Measurements from ENCODE around the gene ZNF692. TPM values are rescaled to one million over a fixed set of nuclear protein-coding genes. Genes with fewer than 3 reads are reported as not detected.
"Not testable (repeated sequence)": the region's sequence is repeated elsewhere in the genome, so short reads cannot be mapped to it uniquely, and the experiment has no call there.

The ZNF692 gene
- polyA plus RNA-seq, 1 experiment: 19.5 TPM

DNA sequence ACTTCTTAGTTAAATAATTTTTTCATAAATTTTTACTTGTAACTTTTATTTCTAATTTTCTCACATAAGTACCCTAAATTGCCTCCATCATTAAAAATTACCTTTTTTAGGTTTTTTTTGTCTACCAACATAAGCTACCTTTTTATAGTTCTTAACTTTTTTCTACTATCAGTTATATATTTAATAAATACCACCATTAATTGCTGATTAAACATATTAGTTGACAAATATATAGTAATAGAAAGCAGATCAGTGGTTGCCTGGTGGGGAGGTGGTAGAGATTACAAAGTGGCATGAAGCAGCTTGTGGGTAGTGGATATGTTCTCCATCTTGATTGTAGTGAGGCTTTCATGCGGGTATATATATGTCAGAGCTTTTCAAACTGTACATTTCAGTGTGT is 27.0 kb downstream of the ZNF692 start:
- POLR2A ChIA-PET: interaction anchor here (0.6 kb wide), 1 partner anchor 1527 kb away, joined by 5 read pairs; no protein-coding TSS in a partner anchor
- DNase-seq (ENCODE audit: low read depth): no peak
- Histone ChIP-seq H3K27me3 (ENCODE audit: control insufficient read depth, insufficient read depth, low read length) (no peaks in the 10 kb centered on the region), H3K36me3 (ENCODE audit: control insufficient read depth, insufficient read depth, low read length) (no peaks in the 10 kb centered on the region), H3K4me3 (ENCODE audit: low read depth, low read length) (no peak overlapping the region)
- CTCF ChIA-PET: no interaction called here
- TF ChIP-seq, protein P1, sequence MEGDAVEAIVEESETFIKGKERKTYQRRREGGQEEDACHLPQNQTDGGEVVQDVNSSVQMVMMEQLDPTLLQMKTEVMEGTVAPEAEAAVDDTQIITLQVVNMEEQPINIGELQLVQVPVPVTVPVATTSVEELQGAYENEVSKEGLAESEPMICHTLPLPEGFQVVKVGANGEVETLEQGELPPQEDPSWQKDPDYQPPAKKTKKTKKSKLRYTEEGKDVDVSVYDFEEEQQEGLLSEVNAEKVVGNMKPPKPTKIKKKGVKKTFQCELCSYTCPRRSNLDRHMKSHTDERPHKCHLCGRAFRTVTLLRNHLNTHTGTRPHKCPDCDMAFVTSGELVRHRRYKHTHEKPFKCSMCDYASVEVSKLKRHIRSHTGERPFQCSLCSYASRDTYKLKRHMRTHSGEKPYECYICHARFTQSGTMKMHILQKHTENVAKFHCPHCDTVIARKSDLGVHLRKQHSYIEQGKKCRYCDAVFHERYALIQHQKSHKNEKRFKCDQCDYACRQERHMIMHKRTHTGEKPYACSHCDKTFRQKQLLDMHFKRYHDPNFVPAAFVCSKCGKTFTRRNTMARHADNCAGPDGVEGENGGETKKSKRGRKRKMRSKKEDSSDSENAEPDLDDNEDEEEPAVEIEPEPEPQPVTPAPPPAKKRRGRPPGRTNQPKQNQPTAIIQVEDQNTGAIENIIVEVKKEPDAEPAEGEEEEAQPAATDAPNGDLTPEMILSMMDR (IDR thresholded peaks at IDR 0.05; ENCODE audit: insufficient read depth, low read depth, low read length): no peak

- H3K4me3 ChIP-seq (ENCODE audit: low read depth, low read length); CTCF ChIA-PET; H3K27me3 ChIP-seq (ENCODE audit: control insufficient read depth, insufficient read depth, low read length); POLR2A ChIA-PET; DNase-seq (ENCODE audit: low read depth); H3K36me3 ChIP-seq (ENCODE audit: control insufficient read depth, insufficient read depth, low read length): not testable (repeated sequence)
Measured at GRCh38 chr1:248830718-248831017, 28.2 kb downstream of the ZNF692 start.

- CTCF ChIA-PET: interaction anchor here (0.7 to 3.4 kb wide), 2 partner anchors 9 to 13 kb away, joined by 3 to 21 read pairs; partner anchors contain the start of gene ZNF672
- no peak for DNase-seq (ENCODE audit: low read depth)
- TF ChIP-seq, protein P1 (IDR thresholded peaks at IDR 0.05; ENCODE audit: insufficient read depth, low read depth, low read length): no peak
- Histone ChIP-seq H3K36me3 (ENCODE audit: control insufficient read depth, insufficient read depth, low read length) (no peaks in the 10 kb centered on the region), H3K27me3 (ENCODE audit: control insufficient read depth, insufficient read depth, low read length) (no peaks in the 10 kb centered on the region), H3K4me3 (ENCODE audit: low read depth, low read length) (no peak overlapping the region)
- POLR2A ChIA-PET: interaction anchor here (0.6 kb wide), 1 partner anchor 9 kb away, joined by 3 read pairs; no protein-coding TSS in a partner anchor
Measured at GRCh38 chr1:248828845-248829244, 30.0 kb downstream of the ZNF692 start.

DNA sequence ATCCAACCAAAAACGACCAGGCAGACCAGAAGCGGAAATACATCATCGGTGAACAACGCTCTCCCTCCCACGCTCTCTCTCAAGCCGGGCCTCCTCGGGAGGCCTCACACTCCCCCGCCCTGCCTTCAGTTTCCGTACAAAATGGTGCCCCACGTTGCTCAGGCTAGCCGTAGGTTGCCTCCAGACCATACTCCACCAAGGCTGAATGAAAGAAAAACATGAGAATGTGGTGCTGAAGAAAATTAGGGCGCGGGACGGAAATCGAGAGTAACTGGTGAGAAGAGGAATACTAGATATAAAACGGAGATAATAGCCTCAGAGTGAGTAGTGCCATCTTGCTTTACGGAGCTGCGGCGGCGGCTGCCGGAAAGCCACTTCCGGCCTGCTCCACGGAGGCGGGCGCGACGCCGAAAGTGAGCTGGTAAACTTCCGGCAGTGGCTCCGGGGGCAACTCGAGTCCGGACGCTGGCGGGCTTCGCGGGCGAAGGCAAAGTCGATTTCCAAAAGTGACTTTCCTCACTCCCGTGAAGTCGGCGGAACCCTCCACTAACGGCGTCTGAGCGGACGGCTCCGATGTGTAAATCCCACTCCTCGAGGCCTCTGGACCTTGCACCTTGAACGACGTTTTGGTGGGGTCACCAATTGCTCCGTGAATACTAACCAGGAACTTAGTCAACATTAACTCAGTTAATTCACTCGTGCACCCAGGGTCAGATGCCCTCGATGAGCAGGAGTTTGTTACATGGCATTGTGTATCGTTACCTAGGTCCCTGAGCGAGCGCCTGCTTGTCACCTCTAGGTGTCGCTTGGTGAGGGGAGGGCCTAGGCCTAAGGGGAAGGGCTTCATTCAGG is 32.8 kb downstream of the ZNF692 start, which contains the start of gene SH3BP5L:
TSS of gene SH3BP5L (minus strand) at position 7 of the 852 bp plus-strand sequence. CDS start 980 bp downstream, outside the sequence.
- Histone ChIP-seq H3K36me3 (ENCODE audit: control insufficient read depth, insufficient read depth, low read length) (no peaks in the 10 kb centered on the region; the same call in 1 of the 2 replicates), H3K27me3 (ENCODE audit: control insufficient read depth, insufficient read depth, low read length) (no peaks in the 10 kb centered on the region), H3K4me3 (ENCODE audit: low read depth, low read length) (peak within 1 kb of the TSS; percentile 69)
- TF ChIP-seq, protein P1 (IDR thresholded peaks at IDR 0.05; ENCODE audit: insufficient read depth, low read depth, low read length): peak; percentile 76
- POLR2A ChIA-PET: no interaction called here
- DNase-seq (ENCODE audit: low read depth): peak; percentile 72
- CTCF ChIA-PET: interaction anchor here (1.2 to 3.4 kb wide), 3 partner anchors 12 to 36 kb away, joined by 3 to 21 read pairs (median 4); partner anchors contain the start of gene ZNF672

DNA sequence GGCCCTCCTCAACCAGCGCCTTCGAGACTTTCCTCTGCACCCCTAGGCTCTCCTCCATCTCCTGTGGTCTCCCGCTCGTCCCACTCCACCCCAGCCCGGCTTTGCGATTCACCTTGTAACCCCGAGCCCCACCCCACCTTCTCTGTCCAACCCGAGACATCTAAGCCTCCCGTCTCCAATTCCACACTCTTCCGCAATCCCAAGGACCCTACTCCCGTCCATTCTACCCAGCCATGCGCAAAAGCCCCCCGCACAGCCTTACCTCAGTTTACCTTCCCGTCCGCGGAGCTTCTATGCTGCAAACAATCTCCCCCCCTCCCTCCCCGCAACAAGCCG is 33.3 kb downstream of the ZNF692 start:
- Histone ChIP-seq H3K27me3 (ENCODE audit: control insufficient read depth, insufficient read depth, low read length) (no peaks in the 10 kb centered on the region), H3K36me3 (ENCODE audit: control insufficient read depth, insufficient read depth, low read length) (no peaks in the 10 kb centered on the region; the same call in 1 of the 2 replicates), H3K4me3 (ENCODE audit: low read depth, low read length) (peak overlapping the region; percentile 69)
- ChIA-PET CTCF (interaction anchor here (1.1 to 3.4 kb wide), 4 partner anchors 12 to 53 kb away, joined by 3 to 21 read pairs (median 4); partner anchors contain the start of gene ZNF672), POLR2A (no interaction called here)
- DNase-seq (ENCODE audit: low read depth): no peak
- TF ChIP-seq, protein P1 (IDR thresholded peaks at IDR 0.05; ENCODE audit: insufficient read depth, low read depth, low read length): no peak

Data from BJ (cell line).